Effector memory CD8-positive, alpha-beta T cell (primary cell): ENCODE measurements around the gene CEACAM7.

Experiments
- ATAC-seq: fragments of 150-1000 bp; cut with Tn5 transposase; replicated peaks from 2 replicates; pipeline ENCODE4 v1.10.0; 2021; ENCODE audit warnings: mild to moderate bottlenecking, moderate library complexity
- DNase-seq, 3 experiments: peaks; one replicate each; pipeline ENCODE4 v3.0.0; 2021
- H3K27ac Mint-ChIP-seq, 2 donors: one replicate each; pipeline ENCODE4 v1.8.0; 2022; ENCODE audit warnings: mild to moderate bottlenecking in 2 of 2, mixed read lengths in 2 of 2, moderate library complexity in 2 of 2
- H3K27me3 Mint-ChIP-seq, 2 donors: one replicate each; pipeline ENCODE4 v1.8.0; 2022; ENCODE audit warnings: mixed read lengths in 2 of 2
- H3K36me3 Mint-ChIP-seq: one replicate; pipeline ENCODE4 v1.8.0; 2022; ENCODE audit warnings: mild to moderate bottlenecking, moderate library complexity, mixed read lengths; ENCODE audit not compliant: insufficient read depth
- H3K4me1 Mint-ChIP-seq, 2 donors: one replicate each; pipeline ENCODE4 v1.8.0; 2022; ENCODE audit warnings: low read depth in 2 of 2, mixed read lengths in 2 of 2
- H3K4me3 Mint-ChIP-seq, 2 donors: one replicate each; pipeline ENCODE4 v1.8.0; 2022; ENCODE audit warnings: mild to moderate bottlenecking in 2 of 2, mixed read lengths in 2 of 2, moderate library complexity in 2 of 2
- H3K9me3 Mint-ChIP-seq, 2 donors: one replicate each; pipeline ENCODE4 v1.8.0; 2022; ENCODE audit warnings: mixed read lengths in 2 of 2

CEACAM7 gene

DNA sequence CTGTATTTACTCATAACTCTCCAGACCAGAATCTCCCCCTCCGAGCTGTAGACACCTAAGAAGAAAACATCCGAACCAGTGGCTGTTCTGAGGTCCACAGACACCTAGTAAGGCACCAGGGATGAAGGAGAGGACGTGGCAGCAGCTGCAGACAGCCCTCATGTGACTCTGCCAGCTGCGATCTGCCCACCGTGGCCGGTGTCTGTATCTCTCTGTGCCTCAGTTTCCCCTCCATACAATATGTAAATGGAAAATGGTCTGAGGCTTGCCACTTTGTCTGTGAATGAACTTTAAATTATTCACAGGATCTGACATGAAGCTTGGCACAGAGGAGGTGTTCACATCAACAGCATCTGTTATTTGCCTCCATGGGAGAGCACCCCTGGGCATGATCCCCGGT lies 63.6 kb downstream of the CEACAM7 start:
- H3K27ac Mint-ChIP-seq, result no peak overlapping the region
- H3K36me3 Mint-ChIP-seq, result peaks cover 3% of the 10 kb centered on the region

DNA sequence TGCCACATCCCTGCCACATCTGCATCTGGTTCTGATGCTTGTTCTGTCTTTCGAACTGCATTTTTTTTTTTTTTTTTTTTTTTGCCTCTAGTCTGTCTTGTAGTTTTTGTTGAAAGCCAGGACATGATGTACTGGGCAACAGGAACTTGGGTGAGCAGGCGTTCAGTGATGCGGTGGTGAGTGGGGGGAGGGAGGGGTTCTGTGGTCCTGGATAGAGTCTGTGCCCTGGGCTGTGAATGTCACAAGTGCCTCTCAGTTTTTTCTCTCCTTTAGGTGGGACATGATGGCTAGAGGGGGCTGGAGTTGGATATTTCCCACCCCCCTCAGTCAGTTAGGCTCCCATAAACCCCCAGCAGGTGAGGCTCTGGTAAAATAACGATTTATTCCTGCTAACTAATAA lies 64.7 kb downstream of the CEACAM7 start:
- peaks cover 3% of the 10 kb centered on the region for H3K36me3 Mint-ChIP-seq
- peaks cover 50 to 100% of the 10 kb centered on the region in 2 donors for H3K27me3 Mint-ChIP-seq
- ATAC-seq (no peak), DNase-seq (no peak)
- H3K27ac Mint-ChIP-seq, result no peak overlapping the region
- no peaks in the 10 kb centered on the region for H3K9me3 Mint-ChIP-seq
- no peak overlapping the region for H3K4me3 Mint-ChIP-seq
- no peaks in the 10 kb centered on the region for H3K4me1 Mint-ChIP-seq

More for the DNA sequence above, 63.6 kb downstream of the CEACAM7 start:
- Mint-ChIP-seq H3K4me3 (no peak overlapping the region), H3K4me1 (no peaks in the 10 kb centered on the region), H3K9me3 (no peaks in the 10 kb centered on the region), H3K27me3 (peaks cover 55 to 96% of the 10 kb centered on the region in 2 donors)
- ATAC-seq (no peak), DNase-seq (no peak)
